ENCODE results near the gene COLGALT1.
"Not testable (repeated sequence)": the region's sequence is repeated elsewhere in the genome, so short reads cannot be mapped to it uniquely, and the experiment has no call there.

COLGALT1 gene

DNA sequence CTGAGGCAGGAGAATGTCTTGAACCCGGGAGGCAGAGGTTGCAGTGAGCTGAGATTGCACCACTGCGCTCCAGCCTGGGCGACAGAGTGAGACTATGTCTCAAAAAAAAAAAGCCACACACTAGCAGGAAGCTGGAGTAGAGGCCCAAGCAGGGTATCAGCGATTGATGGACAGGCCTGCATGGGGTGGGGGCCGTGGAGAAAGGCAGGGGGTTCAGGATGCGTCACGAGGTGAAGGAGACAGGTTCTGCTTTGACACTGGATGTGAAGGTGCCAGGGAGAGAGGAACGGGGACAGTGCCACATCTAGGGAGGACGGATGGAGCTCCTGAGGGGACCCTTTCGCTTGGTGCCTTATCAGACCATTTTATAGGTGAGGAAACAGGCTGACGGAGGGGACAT, 7.1 kb downstream of the COLGALT1 start:
- DNase-seq, result no peak

DNA sequence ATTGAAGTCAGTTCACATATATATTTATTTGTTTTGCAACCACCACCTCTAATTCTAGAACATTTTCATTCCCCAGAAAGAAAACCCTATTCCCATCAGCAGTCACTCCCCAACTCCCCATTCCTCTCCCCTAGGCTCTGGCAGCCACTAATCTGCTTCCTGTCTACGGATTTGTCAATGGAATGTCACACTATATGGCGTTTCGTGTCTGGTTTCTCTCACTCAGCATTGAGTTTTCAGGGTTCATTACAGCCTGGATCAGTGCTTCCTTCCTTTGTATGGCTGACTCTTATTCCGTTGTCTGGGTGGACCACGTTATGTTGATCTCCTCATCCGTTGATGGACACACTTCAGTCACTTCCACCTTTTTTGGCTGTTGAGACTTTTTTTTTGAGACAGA, 9.3 kb downstream of the COLGALT1 start:
- no peak for DNase-seq

DNA sequence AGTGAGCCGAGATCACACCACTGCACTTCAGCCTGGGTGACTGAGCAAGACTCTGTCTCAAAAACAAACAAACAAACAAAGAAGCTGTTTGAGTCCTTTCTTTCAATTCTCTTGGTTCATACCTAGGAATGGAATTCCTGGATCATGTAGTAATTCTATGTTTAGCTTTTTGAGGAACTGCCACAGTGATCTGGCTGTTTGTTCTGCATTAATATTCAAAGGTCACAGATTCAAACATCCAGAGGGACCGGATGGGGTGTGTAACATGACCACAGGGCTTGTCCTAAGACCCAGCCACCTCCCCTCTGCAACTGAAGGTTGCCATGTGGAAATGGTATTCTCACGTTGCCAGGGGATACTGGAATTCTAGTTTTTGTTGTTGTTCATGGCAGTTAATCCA, 10.2 kb downstream of the COLGALT1 start:
- DNase-seq, result no peak

DNA sequence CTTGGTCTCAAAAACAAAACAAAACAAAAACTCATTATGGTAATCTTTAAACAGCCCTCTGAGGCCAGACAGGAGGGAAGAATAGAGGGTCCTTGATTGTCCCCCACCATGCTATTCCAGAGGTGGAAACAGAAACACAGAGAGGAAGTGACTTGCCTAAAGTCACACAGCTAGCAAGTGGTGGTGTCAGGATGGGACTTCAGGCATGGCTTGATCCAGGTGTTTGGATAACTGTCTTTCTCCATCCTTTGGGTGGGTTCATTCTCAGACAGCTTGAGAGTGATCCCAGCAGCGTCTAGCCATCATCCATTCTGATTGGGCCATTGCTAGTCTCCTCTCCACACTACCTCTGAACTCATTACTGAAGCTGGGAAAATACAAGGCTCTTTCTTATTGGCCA, 12.5 kb downstream of the COLGALT1 start:
- DNase-seq, result no peak

DNA sequence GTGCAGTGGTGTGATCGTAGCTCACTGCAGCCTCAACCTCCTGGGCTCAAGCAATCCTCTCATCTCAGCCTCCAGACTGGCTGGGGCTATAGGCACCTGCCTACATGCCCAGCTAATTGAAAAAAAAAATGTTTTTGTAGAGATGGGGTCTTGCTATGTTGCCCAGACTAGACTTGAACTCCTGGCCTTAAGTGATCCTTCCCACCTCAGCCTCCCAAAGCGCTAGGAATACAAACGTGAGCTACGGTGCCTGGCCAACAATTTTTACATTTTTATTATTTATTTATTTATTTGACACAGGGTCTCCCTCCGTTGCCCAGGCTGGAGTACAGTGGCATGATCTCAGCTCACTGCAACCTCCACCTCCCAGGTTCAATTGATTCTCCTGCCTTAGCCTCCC, 14.8 kb downstream of the COLGALT1 start:
- not testable (repeated sequence) for DNase-seq

DNA sequence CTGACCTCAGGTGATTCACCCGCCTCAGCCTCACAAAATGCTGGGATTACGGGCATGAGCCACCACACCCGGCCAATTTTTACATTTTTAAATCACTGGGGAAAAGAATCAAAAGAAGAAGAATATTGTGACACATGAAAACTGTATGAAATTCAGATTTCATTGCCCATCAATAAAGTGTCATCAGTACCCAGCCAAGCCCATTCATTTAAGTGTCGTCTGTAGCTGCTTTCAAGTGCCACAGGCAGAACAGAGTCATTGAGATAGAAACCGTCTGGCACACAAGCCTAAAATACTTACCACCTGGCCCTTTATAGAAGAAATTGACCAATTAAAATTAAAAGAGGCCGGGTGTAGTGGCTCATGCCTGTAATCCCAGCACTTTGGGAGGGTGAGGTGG, 15.3 kb downstream of the COLGALT1 start:
- no peak for DNase-seq

DNA sequence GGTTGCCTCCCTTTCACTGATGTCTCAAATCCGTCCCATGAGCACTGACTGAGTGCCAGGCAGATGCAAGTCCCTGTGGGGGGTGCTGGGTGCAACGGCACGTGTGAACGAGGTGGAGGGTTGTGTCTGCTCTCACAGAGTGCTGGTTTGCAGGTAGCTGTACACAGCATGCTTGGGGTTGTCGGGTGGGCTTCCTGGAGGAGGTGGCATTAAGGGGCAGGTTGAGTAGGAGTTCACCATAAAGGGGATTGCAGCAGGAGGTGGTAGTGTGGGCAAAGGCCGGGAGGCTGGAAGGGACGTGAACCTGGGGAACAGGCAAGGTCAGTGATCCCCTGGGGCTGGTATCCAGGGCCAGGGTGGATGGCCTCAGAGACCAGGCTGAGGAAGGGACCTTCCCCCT, 17.2 kb downstream of the COLGALT1 start:
- no peak for DNase-seq

DNA sequence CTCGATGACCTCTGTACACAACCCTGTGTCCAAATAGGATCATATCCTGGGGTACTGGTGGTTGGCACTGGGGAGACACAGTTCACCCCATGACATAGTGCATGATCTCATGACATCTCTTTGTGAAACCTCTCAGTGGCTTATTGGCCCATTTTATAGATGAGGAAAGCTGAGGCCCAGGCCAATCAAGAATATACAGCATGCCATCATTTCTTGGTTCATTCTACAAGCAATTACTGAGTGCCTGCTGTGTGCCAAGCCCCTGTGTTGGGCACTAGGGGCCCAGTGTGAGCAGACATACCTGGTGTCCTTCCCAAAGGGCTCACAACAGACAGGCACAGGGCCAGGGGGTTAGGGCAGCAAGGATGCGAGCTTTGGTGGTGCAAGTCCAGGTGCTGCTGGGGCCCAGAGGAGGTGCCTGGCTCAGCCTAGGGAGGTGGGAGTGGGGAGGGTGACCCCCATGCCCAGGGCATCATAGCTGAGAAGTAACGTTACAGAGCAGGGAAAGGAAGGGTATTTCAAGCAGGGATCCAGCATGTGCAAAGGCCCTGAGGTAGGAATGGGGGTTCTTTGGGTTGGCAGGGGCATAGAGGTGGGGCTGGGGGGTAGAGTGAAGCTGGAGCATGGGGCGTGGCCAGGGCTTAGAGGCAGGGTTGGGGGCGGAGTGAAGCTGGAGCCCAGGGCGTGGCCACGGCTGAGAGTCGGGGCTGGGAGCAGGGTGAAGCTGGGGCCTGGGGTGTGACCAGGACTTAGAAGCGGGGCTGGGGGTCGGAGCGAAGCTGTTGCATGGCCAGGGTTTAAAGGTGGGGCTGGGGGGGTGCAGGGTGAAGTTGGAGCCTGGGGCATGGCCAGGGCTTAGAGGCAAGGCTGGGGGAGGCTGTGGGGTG, 20.7 kb downstream of the COLGALT1 start:
- no peak for DNase-seq

DNA sequence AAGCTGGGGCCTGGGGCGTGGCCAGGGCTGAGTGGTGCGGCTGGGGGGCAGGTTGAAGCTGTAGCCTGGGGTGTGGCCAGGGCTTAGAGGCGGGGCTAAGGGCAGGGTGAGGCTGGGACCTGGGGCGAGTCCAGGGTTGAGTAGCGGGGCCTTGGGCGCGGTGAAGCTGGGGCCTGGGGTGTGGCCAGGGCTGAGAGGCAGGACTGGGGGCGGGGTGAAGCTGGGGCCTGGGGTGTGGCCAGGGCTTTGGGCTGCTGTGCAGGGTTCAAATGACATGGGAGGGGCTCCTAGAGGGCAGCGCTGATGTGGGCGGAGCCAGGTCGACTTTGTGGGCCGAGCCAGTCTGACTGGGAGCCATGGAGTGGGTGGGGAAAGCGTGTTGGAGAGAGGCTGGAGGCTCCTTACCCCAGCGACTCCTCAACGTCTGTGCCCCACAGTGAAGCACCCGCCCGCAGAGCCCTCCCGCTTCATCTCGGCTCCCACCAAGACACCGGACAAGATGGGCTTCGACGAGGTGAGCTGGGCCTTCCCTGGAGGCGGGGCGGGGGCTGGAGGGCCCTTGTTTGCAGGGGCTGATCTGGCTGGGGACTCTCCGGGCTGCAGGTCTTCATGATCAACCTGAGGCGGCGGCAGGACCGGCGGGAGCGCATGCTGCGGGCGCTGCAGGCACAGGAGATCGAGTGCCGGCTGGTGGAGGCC, 21.5 kb downstream of the COLGALT1 start:
- no peak for DNase-seq

DNA sequence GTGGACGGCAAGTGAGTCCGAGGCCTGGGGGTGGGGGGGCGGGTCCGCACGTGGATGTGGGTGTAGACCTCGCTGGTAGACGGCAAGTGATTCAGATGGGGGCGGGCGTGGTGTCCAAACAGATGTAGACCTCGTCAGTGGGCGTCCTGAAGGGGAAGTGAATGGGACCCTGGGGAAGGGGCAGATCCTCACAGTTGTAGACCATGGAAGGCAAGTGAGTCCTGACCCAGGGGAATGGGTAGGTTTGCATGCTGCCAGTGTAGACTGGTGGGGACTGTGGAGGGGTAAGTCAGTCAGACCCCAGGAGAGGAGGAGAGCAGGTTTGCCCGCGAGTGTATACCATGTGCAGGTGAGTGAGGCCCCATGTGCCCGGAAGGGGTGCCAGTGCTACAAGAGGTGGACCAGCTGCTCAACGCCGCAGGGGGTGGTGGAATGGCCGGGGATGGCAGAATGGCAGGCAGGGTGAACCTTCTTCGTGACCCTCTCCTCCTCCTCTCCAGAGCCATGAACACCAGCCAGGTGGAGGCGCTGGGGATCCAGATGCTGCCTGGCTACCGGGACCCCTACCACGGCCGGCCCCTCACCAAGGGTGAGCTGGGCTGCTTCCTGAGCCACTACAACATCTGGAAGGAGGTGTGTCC, 22.1 kb downstream of the COLGALT1 start:
- DNase-seq, result no peak

DNA sequence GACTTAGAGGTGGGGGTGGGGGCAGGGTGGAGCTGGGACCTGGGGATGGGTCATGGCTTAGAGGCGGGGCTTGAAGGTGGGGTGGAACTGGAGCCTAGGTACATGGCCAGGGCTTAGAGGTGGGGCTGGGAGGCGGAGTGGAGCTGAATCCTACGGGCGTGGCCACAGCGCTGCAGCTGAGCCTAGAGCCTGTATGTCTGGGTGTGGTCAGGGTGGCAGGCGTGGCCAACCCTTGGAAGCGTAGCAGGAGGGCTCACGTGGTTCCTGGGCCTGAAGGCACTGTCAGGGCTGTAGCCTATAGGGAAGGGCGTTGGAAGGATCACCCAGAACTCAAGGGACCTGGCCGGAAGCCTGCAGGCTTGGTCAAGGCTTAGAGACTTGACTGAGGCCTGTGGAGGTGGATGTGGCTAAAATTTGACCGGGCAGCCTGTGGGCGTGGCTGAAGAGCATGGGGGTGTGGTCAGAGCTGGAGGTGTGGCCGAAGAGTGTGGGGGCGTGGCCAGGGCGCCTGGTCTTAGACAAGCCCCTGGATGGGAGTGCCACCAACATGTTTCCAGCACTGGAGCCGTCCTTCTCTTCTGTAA, 24.3 kb downstream of the COLGALT1 start:
- DNase-seq, result peak; percentile 4

DNA sequence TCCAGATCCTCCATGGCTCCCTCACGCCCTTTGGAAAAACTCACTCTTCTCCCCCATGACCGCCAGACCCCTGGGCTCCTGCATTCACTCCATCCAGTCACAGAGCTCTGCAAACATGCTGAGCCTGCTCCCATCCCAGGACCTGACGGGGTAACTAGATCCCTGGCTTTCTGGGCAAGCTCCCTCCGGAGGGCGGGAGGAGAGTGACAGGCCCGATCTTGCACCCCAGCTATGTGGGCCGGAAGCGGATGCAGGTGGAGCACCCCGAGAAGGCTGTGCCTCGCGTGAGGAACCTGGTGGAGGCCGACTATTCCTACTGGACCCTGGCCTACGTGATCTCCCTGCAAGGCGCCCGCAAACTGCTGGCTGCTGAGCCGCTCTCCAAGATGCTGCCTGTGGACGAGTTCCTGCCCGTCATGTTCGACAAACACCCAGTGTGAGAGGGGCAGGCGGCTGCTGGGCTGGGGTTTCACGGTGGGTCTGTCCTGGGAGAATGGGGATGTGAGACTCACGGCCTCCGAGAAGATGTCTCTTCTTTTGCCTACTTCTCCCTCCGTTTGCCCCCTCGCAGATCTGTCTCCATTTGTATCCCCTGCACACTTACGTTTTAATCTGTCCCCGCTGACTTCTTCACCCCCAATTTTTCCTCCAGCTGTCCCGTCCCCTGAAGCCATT, 25.2 kb downstream of the COLGALT1 start:
- no peak for DNase-seq

DNA sequence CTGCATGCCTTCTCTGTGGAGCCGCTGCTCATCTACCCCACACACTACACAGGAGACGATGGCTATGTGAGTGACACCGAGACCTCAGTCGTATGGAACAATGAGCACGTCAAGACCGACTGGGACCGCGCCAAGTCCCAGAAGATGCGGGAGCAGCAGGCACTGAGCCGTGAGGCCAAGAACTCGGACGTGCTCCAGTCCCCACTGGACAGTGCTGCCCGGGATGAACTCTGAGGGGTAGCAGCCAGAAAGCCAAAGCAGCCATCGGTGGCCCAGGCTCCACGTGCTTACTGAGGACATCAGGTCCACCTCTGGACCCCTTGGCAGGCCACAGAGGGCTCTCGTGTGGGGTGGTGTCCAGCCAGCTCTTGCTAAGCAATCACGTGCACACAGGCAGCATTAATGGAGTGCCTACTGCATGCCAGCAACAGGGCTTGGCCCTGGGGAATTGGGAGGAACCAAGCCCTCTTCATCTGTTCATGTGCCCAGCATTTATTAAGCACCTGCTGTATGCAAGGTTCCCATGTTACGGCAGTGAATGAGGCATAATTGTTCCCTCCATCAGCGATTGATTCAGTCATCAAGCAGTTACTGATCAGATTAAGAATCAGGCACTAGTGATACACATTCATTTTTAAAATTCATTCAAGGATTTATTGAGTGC, 25.9 kb downstream of the COLGALT1 start:
- DNase-seq, result no peak

DNA sequence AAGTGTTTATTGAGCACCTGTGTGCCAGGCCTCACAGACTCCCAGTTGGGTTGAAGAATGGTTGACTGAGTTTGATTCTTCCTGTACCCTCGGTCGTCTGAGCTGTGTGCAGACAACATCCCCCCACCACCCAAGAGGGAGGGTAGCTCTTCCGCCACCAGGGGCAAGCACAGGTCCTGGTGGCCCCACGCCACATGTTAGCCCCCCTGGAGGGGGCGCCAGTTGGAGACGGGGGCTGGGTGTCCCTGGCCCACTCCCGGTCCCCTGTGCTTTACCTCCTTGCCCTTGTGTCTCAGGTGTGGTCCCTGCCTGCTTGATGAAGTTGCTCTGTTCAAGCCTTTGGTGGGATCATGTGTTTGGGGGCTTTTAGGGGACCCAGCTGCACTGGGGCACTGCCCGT, 27.2 kb downstream of the COLGALT1 start:
- no peak for DNase-seq

DNA sequence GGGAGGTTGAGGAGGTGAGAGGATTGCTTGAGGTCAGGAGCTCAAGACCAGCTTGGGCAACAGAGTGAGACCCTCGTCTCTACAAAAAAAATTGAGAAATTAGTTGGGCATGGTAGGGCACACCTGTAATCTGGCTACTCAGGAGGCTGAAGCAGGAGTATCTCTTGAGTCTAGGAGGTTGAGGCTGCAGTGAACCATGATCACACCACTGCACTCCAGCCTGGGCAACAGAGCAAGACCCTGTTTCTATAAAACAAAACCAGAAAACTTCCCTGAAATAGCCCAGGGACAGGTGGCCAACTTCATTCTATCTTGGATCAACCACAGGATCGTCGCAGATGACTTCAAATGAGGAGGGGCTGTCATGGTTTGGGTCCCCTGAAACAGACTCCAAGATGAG, 28.7 kb downstream of the COLGALT1 start:
- no peak for DNase-seq

DNA sequence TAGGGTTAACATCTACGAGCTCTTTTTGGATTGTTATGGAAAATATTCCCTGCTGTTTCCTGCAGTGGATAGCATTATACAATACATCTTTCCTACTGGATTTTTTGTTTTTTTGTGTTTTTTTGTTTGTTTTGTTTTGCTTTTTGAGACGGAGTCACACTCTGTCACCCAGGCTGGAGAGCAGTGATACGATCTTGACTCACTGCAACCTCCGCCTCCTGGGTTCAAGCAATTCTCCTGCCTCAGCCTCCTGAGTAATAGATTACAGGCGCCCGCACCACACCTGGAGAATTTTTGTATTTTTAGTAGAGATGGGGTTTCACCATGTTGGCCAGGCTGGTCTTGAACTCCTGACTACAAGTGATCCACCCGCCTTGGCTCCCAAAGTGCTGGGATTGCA, 29.9 kb downstream of the COLGALT1 start:
- DNase-seq, result not testable (repeated sequence)

DNA sequence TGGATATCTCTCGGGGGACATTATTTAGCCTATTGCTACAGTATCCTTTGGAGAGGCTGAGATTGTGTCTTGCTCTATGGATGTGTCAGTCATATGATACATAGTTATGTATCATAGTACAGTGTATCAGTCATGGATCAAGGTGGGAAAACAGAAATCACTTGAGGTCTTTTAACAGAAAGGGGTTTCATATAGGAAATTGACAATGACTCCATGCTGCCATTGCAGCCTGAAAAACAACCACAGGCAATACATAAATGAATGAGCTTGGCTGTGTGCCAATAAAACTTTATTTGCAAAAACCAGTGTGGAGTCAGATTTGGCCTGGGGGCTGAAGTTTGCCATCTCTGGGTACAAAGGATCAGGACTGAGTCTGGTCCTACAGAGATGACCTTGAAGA, 35.4 kb downstream of the COLGALT1 start:
- no peak for DNase-seq

DNA sequence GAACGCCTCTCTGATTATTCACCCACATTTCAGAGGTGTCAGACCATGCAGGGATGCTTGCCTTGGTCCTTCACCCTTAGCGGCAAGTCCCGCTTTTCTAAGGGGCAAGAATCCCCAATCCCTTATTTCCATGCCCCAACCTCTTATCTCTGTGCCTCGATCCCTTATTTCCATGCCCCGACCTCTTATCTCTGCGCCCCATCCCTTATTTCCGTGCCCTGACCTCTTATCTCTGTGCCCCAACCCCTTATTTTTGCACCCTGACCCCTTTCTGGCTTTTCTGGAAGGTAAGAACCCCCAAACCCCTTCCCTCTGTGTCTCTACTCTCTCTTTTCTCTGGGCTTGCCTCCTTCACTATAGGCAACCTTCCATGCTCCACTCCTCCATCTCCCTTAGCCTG, 38.8 kb downstream of the COLGALT1 start:
- DNase-seq, result not testable (repeated sequence)

DNA sequence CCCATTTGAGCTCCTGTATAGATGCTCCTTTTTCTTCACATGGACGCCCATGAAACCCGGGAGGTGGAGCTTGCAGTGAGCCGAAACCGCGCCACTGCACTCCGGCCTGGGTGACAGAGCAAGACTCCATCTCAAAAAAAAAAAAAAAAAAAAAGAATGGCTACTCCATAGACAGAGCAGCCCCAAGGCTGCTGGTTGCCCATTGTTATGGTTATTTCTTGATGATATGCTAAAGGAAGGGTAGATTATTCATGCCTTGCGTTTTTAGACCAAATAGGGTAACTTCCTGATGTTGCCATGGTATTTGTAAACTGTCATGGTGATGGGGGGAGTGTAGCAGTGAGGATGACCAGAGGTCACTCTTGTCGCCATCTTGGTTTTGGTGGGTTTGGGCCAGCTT, 42.6 kb downstream of the COLGALT1 start:
- DNase-seq, result not testable (repeated sequence)

DNA sequence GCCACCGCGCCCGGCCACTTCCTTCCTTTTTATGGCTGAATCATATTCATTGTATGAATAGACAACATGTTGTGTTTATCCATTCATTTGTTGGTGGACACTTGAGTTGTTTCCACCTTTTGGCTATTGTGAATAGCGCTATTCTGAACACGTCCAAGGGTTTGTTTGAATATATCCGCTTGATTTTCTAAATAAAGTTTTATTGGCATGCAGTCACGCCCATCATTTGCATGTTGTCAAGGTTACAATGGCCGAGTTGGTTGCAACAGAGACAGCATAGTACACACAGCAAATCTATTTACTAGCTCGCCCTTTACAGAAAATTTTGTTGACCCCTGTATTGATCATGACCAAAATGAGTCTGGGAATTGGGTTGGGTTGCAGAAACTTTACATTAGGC, 43.5 kb downstream of the COLGALT1 start:
- no peak for DNase-seq

DNA sequence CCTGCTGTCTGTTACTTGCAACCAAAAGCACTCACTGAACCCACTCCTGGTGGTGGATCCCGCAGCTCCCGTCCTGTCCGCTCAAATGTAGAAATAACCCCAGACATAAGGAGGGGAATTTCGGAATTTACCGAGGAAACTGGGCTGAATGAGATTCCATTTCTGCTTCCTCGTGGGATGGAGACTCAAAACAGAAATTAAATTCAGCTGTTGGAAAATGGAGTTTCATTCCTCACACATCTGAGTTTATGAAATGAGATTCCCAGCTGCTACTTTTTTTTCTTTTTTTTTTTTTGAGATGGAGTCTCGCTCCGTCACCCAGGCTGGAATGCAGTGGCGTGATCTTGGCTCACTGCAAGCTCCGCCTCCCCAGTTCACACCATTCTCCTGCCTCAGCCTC, 44.3 kb downstream of the COLGALT1 start:
- no peak for DNase-seq

DNA sequence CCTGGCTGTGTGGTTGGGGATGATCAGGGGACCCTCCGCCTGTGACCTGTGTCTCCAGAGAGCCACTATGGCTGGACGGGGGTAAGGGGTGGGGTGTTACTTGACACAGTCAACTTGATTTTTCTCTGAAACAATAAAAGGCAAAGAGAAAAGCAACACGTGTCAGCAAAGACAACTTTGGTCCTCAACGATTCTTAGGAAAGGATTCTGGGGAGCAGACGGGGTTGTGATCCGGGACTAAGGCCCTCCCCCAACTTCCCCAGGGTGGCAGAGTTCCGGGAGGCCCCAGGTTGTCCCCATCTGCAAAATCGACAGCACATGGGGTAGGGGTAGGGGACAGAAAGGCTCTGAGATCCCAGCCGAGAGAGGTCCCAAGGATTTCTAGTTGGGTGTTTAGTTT, 46.2 kb downstream of the COLGALT1 start:
- no peak for DNase-seq

All from SHP77 treated with DMSO at 0.1 percent for 48 hours (cell line).